ENCODE data around the gene IDI2. TPM values are rescaled to one million over a fixed set of nuclear protein-coding genes. Genes with fewer than 3 reads are reported as not detected.

The IDI2 gene
- polyA plus RNA-seq, 2 of the 4 experiments (the other 2 are of a cell fraction): not detected

- Histone ChIP-seq H3K4me3 (no peak overlapping the region), H3K9me3 (no peaks in the 10 kb centered on the region), H3K4me1 (peaks cover 14% of the 10 kb centered on the region), H3K4me2 (no peak overlapping the region), H3K27ac (no peak overlapping the region)
- CTCF ChIA-PET: no interaction called here
- POLR2A ChIA-PET: interaction anchor here (1.6 kb wide), 1 partner anchor 11 kb away, joined by 5 read pairs; no protein-coding TSS in a partner anchor
- ATAC-seq (no peak), DNase-seq (ENCODE audit: low read depth in 1 of 2, low spot score in 1 of 2) (no peak), FAIRE-seq (no peak)
- 93% methylated on average over 6 of the region's 6 CpGs for WGBS (ENCODE audit: missing lambda C conversion rate)
- no peak for TF ChIP-seq RNF2 (IDR thresholded peaks at IDR 0.05; ENCODE audit: borderline replicate concordance, low read depth)
- no peak for TF ChIP-seq ESRRA (IDR thresholded peaks at IDR 0.05; ENCODE audit: borderline replicate concordance, low read length)
- TF ChIP-seq TFCP2L1 (CRISPR knock-in tag; IDR thresholded peaks at IDR 0.05): no peak
- TF ChIP-seq HOXB5 (CRISPR knock-in tag; IDR thresholded peaks at IDR 0.05): no peak
- TF ChIP-seq PHF8 (IDR thresholded peaks at IDR 0.05; ENCODE audit: borderline replicate concordance, low read depth): no peak
- no peak for TF ChIP-seq MYC (IDR thresholded peaks at IDR 0.05; ENCODE audit: borderline replicate concordance, low read length)
- TF ChIP-seq ZNF302 (CRISPR knock-in tag; IDR thresholded peaks at IDR 0.05): no peak
- no peak for TF ChIP-seq BCL3 (IDR thresholded peaks at IDR 0.05)
- TF ChIP-seq USF2 (IDR thresholded peaks at IDR 0.05): no peak
- no peak for TF ChIP-seq FOSL2 (IDR thresholded peaks at IDR 0.05)
- no peak for TF ChIP-seq FOSL2 (CRISPR knock-in tag; IDR thresholded peaks at IDR 0.05)
- TF ChIP-seq JUN (IDR thresholded peaks at IDR 0.05): no peak
- TF ChIP-seq, protein P1, sequence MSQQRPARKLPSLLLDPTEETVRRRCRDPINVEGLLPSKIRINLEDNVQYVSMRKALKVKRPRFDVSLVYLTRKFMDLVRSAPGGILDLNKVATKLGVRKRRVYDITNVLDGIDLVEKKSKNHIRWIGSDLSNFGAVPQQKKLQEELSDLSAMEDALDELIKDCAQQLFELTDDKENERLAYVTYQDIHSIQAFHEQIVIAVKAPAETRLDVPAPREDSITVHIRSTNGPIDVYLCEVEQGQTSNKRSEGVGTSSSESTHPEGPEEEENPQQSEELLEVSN (IDR thresholded peaks at IDR 0.05; ENCODE audit: borderline replicate concordance, low read depth): no peak
- no peak for TF ChIP-seq BHLHE40 (IDR thresholded peaks at IDR 0.05; ENCODE audit: low read depth, low read length)
- no peak for TF ChIP-seq PBX3 (IDR thresholded peaks at IDR 0.05)
- TF ChIP-seq SREBF2 (IDR thresholded peaks at IDR 0.05): no peak
- TF ChIP-seq ZSCAN20 (CRISPR knock-in tag; IDR thresholded peaks at IDR 0.05): no peak
- TF ChIP-seq MAZ (IDR thresholded peaks at IDR 0.05; ENCODE audit: borderline replicate concordance, low read depth, low read length): no peak
These were observed 33.2 kb downstream of the IDI2 start for GRCh38 chr10:992467-992866.

- Histone ChIP-seq H3K27ac (no peak overlapping the region), H3K4me3 (no peak overlapping the region), H3K4me2 (0 out of 3 replicates have a peak overlapping the region, but pooled peaks have one; percentile 16), H3K4me1 (peaks cover 29% of the 10 kb centered on the region), H3K9me3 (no peaks in the 10 kb centered on the region)
- POLR2A ChIA-PET: no interaction called here
- no peak for DNase-seq (ENCODE audit: low read depth in 1 of 2, low spot score in 1 of 2)
- TF ChIP-seq HES2 (IDR thresholded peaks at IDR 0.05) (no peak), MAZ (IDR thresholded peaks at IDR 0.05; ENCODE audit: borderline replicate concordance, low read depth, low read length) (no peak), MYC (IDR thresholded peaks at IDR 0.05; ENCODE audit: borderline replicate concordance, low read length) (no peak), USF2 (IDR thresholded peaks at IDR 0.05) (no peak)
- no peak for ATAC-seq
- CTCF ChIA-PET: no interaction called here
- FAIRE-seq: no peak
- WGBS (ENCODE audit: missing lambda C conversion rate): 94% methylated on average over 6 of the region's 6 CpGs
These were observed 34.9 kb downstream of the IDI2 start for GRCh38 chr10:990808-991207.

Data from A549 (cell line).